H1 (cell line): ENCODE data around the gene TGIF1. TPM values are rescaled to one million over a fixed set of nuclear protein-coding genes. Genes with fewer than 3 reads are reported as not detected.

Experiments
- CTCF ChIA-PET: fragments of 300-600 bp; sonication (Branson Sonifier 250); formaldehyde crosslinking; loops from one replicate; lab custom pipeline; 2021; ENCODE audit not compliant: partially characterized antibody; lab: Charles Lee
- POLR2A ChIA-PET: fragments of 300-600 bp; sonication (Branson Sonifier 250); formaldehyde crosslinking; loops from one replicate; lab custom pipeline; 2021; ENCODE audit warnings: inconsistent platforms; ENCODE audit not compliant: partially characterized antibody; lab: Charles Lee
- DNase-seq, 2 experiments: peaks; one replicate each; pipeline versions ENCODE4 v3.0.0 to v3.0.0-alpha.2; 2010 to 2022; ENCODE audit warnings: low spot score in 2 of 2, low read depth in 1 of 2, mixed read lengths in 1 of 2
- FAIRE-seq: peaks from 2 replicates; lab custom pipeline; 2011; peaks lifted over from hg19 to GRCh38; lab: Jason Lieb, UNC
- H2AFZ ChIP-seq: 2 replicates; pipeline ENCODE4 v1.8.1; 2012; ENCODE audit warnings: low read length, inconsistent platforms
- H2AK5ac ChIP-seq: 2 replicates; pipeline ENCODE4 v1.6.1; 2013; ENCODE audit warnings: low read depth, low read length
- H2BK120ac ChIP-seq: replicated peaks from 2 replicates; pipeline ENCODE3; 2013; ENCODE audit warnings: low read depth, low read length, inconsistent platforms
- H2BK12ac ChIP-seq: 2 replicates; pipeline ENCODE4 v1.6.1; 2013; ENCODE audit warnings: low read depth, low read length
- H2BK15ac ChIP-seq: 2 replicates; pipeline ENCODE4 v1.6.1; 2013; ENCODE audit warnings: low read length
- H2BK20ac ChIP-seq: 2 replicates; pipeline ENCODE4 v1.6.1; 2013; ENCODE audit warnings: low read length
- H2BK5ac ChIP-seq: 2 replicates; pipeline ENCODE4 v1.6.1; 2013; ENCODE audit warnings: low read depth, low read length
- H3K14ac ChIP-seq: 2 replicates; pipeline ENCODE4 v1.6.1; 2013; ENCODE audit warnings: inconsistent platforms; ENCODE audit not compliant: insufficient read length
- H3K18ac ChIP-seq: 2 replicates; pipeline ENCODE4 v1.6.1; 2013; ENCODE audit warnings: low read length; ENCODE audit errors: extremely low read depth
- H3K23ac ChIP-seq: 2 replicates; pipeline ENCODE4 v1.6.1; 2013; ENCODE audit warnings: inconsistent platforms; ENCODE audit not compliant: insufficient read length
- H3K23me2 ChIP-seq: 2 replicates; pipeline ENCODE4 v1.6.1; 2013; ENCODE audit warnings: low read depth, low read length
- H3K27ac ChIP-seq: 2 replicates; pipeline ENCODE4 v1.6.1; 2011; ENCODE audit warnings: low read depth, low read length, inconsistent platforms
- H3K27me3 ChIP-seq, 4 experiments: replicated peaks in 1 of 4; 1 replicate in 1 of 4; 2 replicates in 3 of 4; pipeline versions ENCODE4 v1.6.1 to v1.8.1; 2011 to 2013; ENCODE audit warnings: low read length in 3 of 4, mild to moderate bottlenecking in 3 of 4, inconsistent platforms in 2 of 4, mixed read lengths in 2 of 4, moderate library complexity in 1 of 4; ENCODE audit not compliant: control insufficient read depth in 3 of 4, insufficient read depth in 3 of 4; ENCODE audit errors: extremely low read depth in 1 of 4
- H3K36me3 ChIP-seq, 4 experiments: 2 replicates each; pipeline versions ENCODE4 v1.6.1 to v1.8.1; 2011 to 2013; ENCODE audit warnings: mild to moderate bottlenecking in 4 of 4, low read length in 3 of 4, moderate library complexity in 2 of 4, control low read depth in 1 of 4, inconsistent platforms in 1 of 4; ENCODE audit not compliant: insufficient read depth in 4 of 4, control insufficient read depth in 2 of 4
- H3K4ac ChIP-seq: replicated peaks from 2 replicates; pipeline ENCODE3; 2013; ENCODE audit warnings: low read length, low read depth, mixed read lengths, inconsistent platforms; ENCODE audit not compliant: insufficient read length
- H3K4me1 ChIP-seq, 4 experiments: replicated peaks in 1 of 4; 1 replicate in 1 of 4; 2 replicates in 3 of 4; pipeline versions ENCODE4 v1.6.1 to v1.8.1; 2011 to 2013; ENCODE audit warnings: low read length in 3 of 4, inconsistent platforms in 2 of 4, mixed read lengths in 1 of 4; ENCODE audit not compliant: insufficient read depth in 4 of 4, control insufficient read depth in 3 of 4
- H3K4me2 ChIP-seq, 2 experiments: 2 replicates each; pipeline versions ENCODE4 v1.6.1 to v1.8.1; 2011 to 2013; ENCODE audit warnings: low read depth in 2 of 2, low read length in 2 of 2, control low read depth in 1 of 2, inconsistent platforms in 1 of 2, mild to moderate bottlenecking in 1 of 2; ENCODE audit not compliant: insufficient read depth in 1 of 2
- H3K4me3 ChIP-seq, 4 experiments: fragments of 200-600, 300-600 bp in 1 of 4; sonication (generic), shearing (Covaris generic), sonication (Bioruptor Twin) in 1 of 4; 2 replicates each; pipeline versions ENCODE4 v1.5.1 to v1.8.1; 2011 to 2016; ENCODE audit warnings: low read length in 4 of 4, low read depth in 3 of 4, control low read depth in 2 of 4, inconsistent platforms in 2 of 4, mild to moderate bottlenecking in 2 of 4, mixed read lengths in 1 of 4, moderate library complexity in 1 of 4; ENCODE audit not compliant: insufficient read depth in 2 of 4; ENCODE audit errors: extremely low read depth in 1 of 4
- H3K56ac ChIP-seq: replicated peaks from 2 replicates; pipeline ENCODE3; 2013; ENCODE audit warnings: low read depth, mild to moderate bottlenecking, mixed read lengths, low read length, inconsistent platforms; ENCODE audit not compliant: insufficient read length
- H3K79me1 ChIP-seq: 2 replicates; pipeline ENCODE4 v1.6.1; 2013; ENCODE audit warnings: low read depth, low read length, control low read depth
- H3K79me2 ChIP-seq, 2 experiments: 2 replicates each; pipeline versions ENCODE4 v1.6.1 to v1.8.1; 2012 to 2013; ENCODE audit warnings: low read length in 2 of 2, mild to moderate bottlenecking in 2 of 2, inconsistent platforms in 1 of 2; ENCODE audit not compliant: insufficient read depth in 2 of 2, control insufficient read depth in 1 of 2
- H3K9ac ChIP-seq, 4 experiments: replicated peaks in 1 of 4; 1 replicate in 1 of 4; 2 replicates in 3 of 4; pipeline versions ENCODE4 v1.6.1 to v1.8.1; 2011 to 2013; ENCODE audit warnings: low read depth in 3 of 4, low read length in 3 of 4, control low read depth in 2 of 4, mild to moderate bottlenecking in 2 of 4, moderate library complexity in 2 of 4, inconsistent platforms in 1 of 4; ENCODE audit errors: extremely low read depth in 1 of 4
- H3K9me3 ChIP-seq, 2 experiments: 2 replicates each; pipeline versions ENCODE4 v1.6.1 to v1.8.1; 2012 to 2013; ENCODE audit warnings: mild to moderate bottlenecking in 2 of 2, moderate library complexity in 2 of 2, control low read depth in 1 of 2, inconsistent platforms in 1 of 2, low read depth in 1 of 2, low read length in 1 of 2, mixed read lengths in 1 of 2; ENCODE audit not compliant: insufficient read depth in 2 of 2
- H4K20me1 ChIP-seq, 2 experiments: replicated peaks in 1 of 2; 2 replicates each; pipeline versions ENCODE3 to v1.8.1; 2011 to 2013; ENCODE audit warnings: inconsistent platforms in 2 of 2, low read length in 2 of 2, mild to moderate bottlenecking in 1 of 2; ENCODE audit not compliant: insufficient read depth in 2 of 2, control insufficient read depth in 1 of 2
- H4K5ac ChIP-seq: 2 replicates; pipeline ENCODE4 v1.6.1; 2013; ENCODE audit warnings: low read length, low read depth, mixed read lengths, inconsistent platforms; ENCODE audit not compliant: insufficient read length
- H4K8ac ChIP-seq: 2 replicates; pipeline ENCODE4 v1.8.0; 2013; ENCODE audit warnings: mild to moderate bottlenecking, moderate library complexity, low read length, inconsistent platforms; ENCODE audit not compliant: insufficient read depth; ENCODE audit errors: extremely low read depth
- H4K91ac ChIP-seq: replicated peaks from 2 replicates; pipeline ENCODE3; 2013; ENCODE audit warnings: low read length, mixed read lengths, inconsistent platforms; ENCODE audit not compliant: insufficient read length
- CHD1 ChIP-seq: IDR thresholded peaks from 2 replicates; pipeline ENCODE4 v1.6.1; 2012; ENCODE audit warnings: low read depth, low read length, improper control_type of control experiment
- CTBP2 ChIP-seq: IDR thresholded peaks from 2 replicates; pipeline ENCODE4 v1.7.0; 2011; ENCODE audit warnings: borderline replicate concordance, mild to moderate bottlenecking, moderate library complexity, mixed read lengths, low read length; ENCODE audit not compliant: insufficient read depth, insufficient read length
- GABPA ChIP-seq: IDR thresholded peaks from 2 replicates; pipeline ENCODE4 v1.6.1; 2011; ENCODE audit warnings: mild to moderate bottlenecking, low read length, moderate library complexity, borderline replicate concordance; ENCODE audit not compliant: insufficient read depth
- JUN ChIP-seq: IDR thresholded peaks from 2 replicates; pipeline ENCODE4 v1.6.1; 2011; ENCODE audit warnings: low read depth, mild to moderate bottlenecking, improper control_type of control experiment, low read length
- MAFK ChIP-seq: IDR thresholded peaks from 2 replicates; pipeline ENCODE4 v1.6.1; 2012; ENCODE audit warnings: low read depth, mild to moderate bottlenecking, improper control_type of control experiment, low read length
- NANOG ChIP-seq: IDR thresholded peaks from 2 replicates; pipeline ENCODE4 v1.6.1; 2011; ENCODE audit warnings: low read length, low read depth, mild to moderate bottlenecking, inconsistent platforms; ENCODE audit not compliant: insufficient read depth, poor library complexity, severe bottlenecking
- NRF1 ChIP-seq: IDR thresholded peaks from 2 replicates; pipeline ENCODE4 v1.6.1; 2011; ENCODE audit warnings: mild to moderate bottlenecking, low read depth, low read length, improper control_type of control experiment
- PHF8 ChIP-seq: fragments of 200-600 bp; sonication (generic); conservative IDR thresholded peaks from 2 replicates; pipeline ENCODE4 v1.7.1; 2012; ENCODE audit warnings: low read depth, mild to moderate bottlenecking, inconsistent platforms, low read length, moderate library complexity
- RXRA ChIP-seq: IDR thresholded peaks from 2 replicates; pipeline ENCODE4 v1.6.1; 2011; ENCODE audit warnings: low read depth, mild to moderate bottlenecking, low read length, moderate library complexity; ENCODE audit not compliant: insufficient read depth
- SAP30 ChIP-seq: fragments of 300-600 bp; sonication (generic); IDR thresholded peaks from 2 replicates; pipeline ENCODE4 v1.7.1; 2012; ENCODE audit warnings: low read length, moderate library complexity, mild to moderate bottlenecking, inconsistent platforms; ENCODE audit not compliant: insufficient read depth, insufficient replicate concordance
- SRF ChIP-seq: IDR thresholded peaks from 2 replicates; pipeline ENCODE4 v1.6.1; 2011; ENCODE audit warnings: mild to moderate bottlenecking, low read depth, low read length, moderate library complexity
- WGBS, 2 experiments: shearing (Covaris generic) in 1 of 2; methylation state at CpG; one replicate each; pipeline versions ENCODE4 v1.1.6 to v1.1.7; 2013 to 2015; ENCODE audit warnings: low lambda C conversion rate in 2 of 2, mixed read lengths in 2 of 2, inconsistent platforms in 1 of 2, low coverage in 1 of 2, missing lambda C conversion rate in 1 of 2; ENCODE audit not compliant: insufficient replicate concordance in 2 of 2, insufficient coverage in 1 of 2, insufficient read length in 1 of 2; ENCODE audit errors: extremely low coverage in 1 of 2, missing lambda C conversion rate in 1 of 2; 5-methylcytosine and 5-hydroxymethylcytosine counted together
- polyA plus RNA-seq, 7 experiments: library from polyadenylated mRNA; depleted of rRNA in 3 of 7; stranded (reverse) in 5 of 7; unstranded in 2 of 7; fragments of >200 nt in 5 of 7; fragments of 200-250 nt in 2 of 7; gene quantifications; 1 replicate in 5 of 7; 2 replicates in 1 of 7; 4 replicates in 1 of 7; pipeline versions ENCODE4 v1.2.1 to v1.2.3, GENCODE V29; 2011 to 2013; ENCODE audit warnings: missing spikeins in 2 of 7, mixed read lengths in 2 of 7
- total RNA-seq: library from RNA; stranded (reverse); fragmentation: NEBNext Ultra II Directional; extraction: Animal tissue kit (Norgen Biotek cat#: 25700); gene quantifications from 2 replicates; pipeline ENCODE4 v1.2.1, GENCODE V29; 2021
- TF ChIP-seq, protein P1 (sequence below): IDR thresholded peaks from 2 replicates; pipeline ENCODE4 v1.6.1; 2012; ENCODE audit warnings: inconsistent platforms

Gene TGIF1
- total and polyA plus RNA-seq, 2 of the 8 experiments (the other 6 are each of a cell fraction or from before 2014, with no cell fraction given): 256 to 262 TPM

DNA sequence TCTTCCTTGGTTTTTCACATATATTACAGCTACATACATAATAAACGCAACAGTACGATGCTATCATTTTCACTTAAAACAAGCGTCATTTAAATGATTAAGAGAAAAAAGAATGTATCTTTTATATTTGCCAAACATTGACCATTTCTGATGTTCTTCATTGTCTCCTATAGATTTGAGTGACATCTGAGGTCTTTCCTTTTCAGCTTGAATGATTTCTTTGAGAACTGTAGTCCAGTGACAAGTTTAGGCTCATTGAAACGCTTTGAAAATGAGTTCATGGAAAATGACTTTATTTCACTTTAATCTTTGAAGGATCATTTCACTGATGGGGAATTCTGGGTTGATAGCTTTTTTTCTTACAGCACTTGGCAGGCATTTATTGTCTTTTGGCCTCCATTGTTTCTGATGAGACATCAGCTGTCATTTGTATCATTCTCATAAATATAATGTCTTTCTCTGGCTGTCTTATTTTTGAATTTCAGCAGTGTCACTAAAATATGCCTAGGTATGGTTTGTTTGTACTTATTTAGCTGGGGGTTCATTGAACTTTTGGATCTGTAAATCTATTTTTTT is 10.9 kb downstream of the TGIF1 start:
- POLR2A ChIA-PET: interaction anchor here (0.9 to 3.6 kb wide), 9 partner anchors 9 to 200 kb away, joined by 3 to 20 read pairs (median 4); partner anchors contain the start of gene MYL12B
- Histone ChIP-seq H2BK15ac (no peak overlapping the region), H3K27ac (no peak overlapping the region), H3K9ac (no peak overlapping the region), H2BK12ac (no peak overlapping the region), H4K5ac (no peak overlapping the region), H2AFZ (no peak overlapping the region), H3K14ac (no peak overlapping the region), H2BK120ac (no peak overlapping the region), H3K4me2 (no peak overlapping the region), H3K79me1 (no peaks in the 10 kb centered on the region; the same call in 1 of the 2 replicates), H4K20me1 (peaks cover 0 to 8% of the 10 kb centered on the region in 2 experiments), H2AK5ac (no peak overlapping the region), H4K91ac (no peak overlapping the region), H3K18ac (no peak overlapping the region), H3K4ac (no peak overlapping the region), H3K9me3 (no peaks in the 10 kb centered on the region), H3K79me2 (peaks cover 6 to 38% of the 10 kb centered on the region in 2 experiments), H3K23me2 (no peaks in the 10 kb centered on the region), H3K23ac (no peak overlapping the region), H2BK5ac (no peak overlapping the region), H3K36me3 (peaks cover 12 to 47% (median 36%) of the 10 kb centered on the region in 4 experiments), H2BK20ac (no peak overlapping the region), H3K4me3 (no peak overlapping the region), H3K27me3 (no peaks in the 10 kb centered on the region), H3K56ac (no peak overlapping the region), H3K4me1 (peaks cover 11 to 24% (median 20%) of the 10 kb centered on the region in 4 experiments; a peak in 6 of 7 replicates), H4K8ac (no peak overlapping the region)
- CTCF ChIA-PET: interaction anchor here (1.5 to 3.3 kb wide), 4 partner anchors 10 to 206 kb away, joined by 5 to 12 read pairs (median 6); no protein-coding TSS in a partner anchor
- FAIRE-seq: no peak
- DNase-seq: no peak
- whole genome bisulfite sequencing, 2 experiments: 88% methylated on average over 4 of the region's 4 CpGs; no CpG with 5 or more reads in 1 of the 2 experiments
- TF ChIP-seq CHD1: no peak
- no peak for TF ChIP-seq NANOG
- no peak for TF ChIP-seq SRF
- no peak for TF ChIP-seq RXRA
- TF ChIP-seq, protein P1, sequence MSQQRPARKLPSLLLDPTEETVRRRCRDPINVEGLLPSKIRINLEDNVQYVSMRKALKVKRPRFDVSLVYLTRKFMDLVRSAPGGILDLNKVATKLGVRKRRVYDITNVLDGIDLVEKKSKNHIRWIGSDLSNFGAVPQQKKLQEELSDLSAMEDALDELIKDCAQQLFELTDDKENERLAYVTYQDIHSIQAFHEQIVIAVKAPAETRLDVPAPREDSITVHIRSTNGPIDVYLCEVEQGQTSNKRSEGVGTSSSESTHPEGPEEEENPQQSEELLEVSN: no peak
- TF ChIP-seq GABPA: no peak
- TF ChIP-seq JUN: no peak
- no peak for TF ChIP-seq NRF1
- TF ChIP-seq PHF8: no peak
- no peak for TF ChIP-seq SAP30
- TF ChIP-seq MAFK: no peak
- TF ChIP-seq CTBP2: no peak
